Natural killer cell (primary cell): ENCODE results near the gene MTNR1B. TPM values are rescaled to one million over a fixed set of nuclear protein-coding genes. Genes with fewer than 3 reads are reported as not detected.

Source experiments
- ATAC-seq, 3 donors: fragments of 150-1000 bp in 2 of 3; fragments of 200-7000 bp in 1 of 3; cut with Tn5 transposase; 1 replicate in 1 of 3; 2 replicates in 2 of 3; pipeline ENCODE4 v1.10.0; 2021; ENCODE audit warnings: mild to moderate bottlenecking in 2 of 3, moderate library complexity in 2 of 3
- DNase-seq, 2 donors: peaks; one replicate each; pipeline versions ENCODE4 v3.0.0 to v3.0.0-alpha.2; 2013 to 2021; ENCODE audit warnings: mixed read lengths in 1 of 2
- H3K27ac ChIP-seq: one replicate; pipeline ENCODE4 v1.5.1; 2013; ENCODE audit warnings: mild to moderate bottlenecking, low read length
- H3K27me3 ChIP-seq: one replicate; pipeline ENCODE4 v1.6.1; 2013; ENCODE audit warnings: low read length; ENCODE audit not compliant: control insufficient read depth, insufficient read depth
- H3K36me3 ChIP-seq: one replicate; pipeline ENCODE4 v1.6.1; 2013; ENCODE audit warnings: low read length; ENCODE audit not compliant: control insufficient read depth, insufficient read depth
- H3K4me1 ChIP-seq: one replicate; pipeline ENCODE4 v1.6.1; 2013; ENCODE audit warnings: low read length; ENCODE audit not compliant: control insufficient read depth, insufficient read depth
- H3K4me3 ChIP-seq: one replicate; pipeline ENCODE4 v1.5.1; 2013; ENCODE audit warnings: low read length
- H3K9me3 ChIP-seq: one replicate; pipeline ENCODE4 v1.6.1; 2013; ENCODE audit warnings: low read length; ENCODE audit not compliant: control insufficient read depth, insufficient read depth
- H3K27ac Mint-ChIP-seq, 2 donors: one replicate each; pipeline ENCODE4 v1.8.0; 2022; ENCODE audit warnings: mild to moderate bottlenecking in 2 of 2, mixed read lengths in 2 of 2, moderate library complexity in 1 of 2
- H3K27me3 Mint-ChIP-seq, 2 donors: one replicate each; pipeline ENCODE4 v1.8.0; 2022; ENCODE audit warnings: low read depth in 2 of 2, mixed read lengths in 2 of 2
- H3K36me3 Mint-ChIP-seq: one replicate; pipeline ENCODE4 v1.8.0; 2022; ENCODE audit warnings: mixed read lengths
- H3K4me1 Mint-ChIP-seq, 2 donors: one replicate each; pipeline ENCODE4 v1.8.0; 2022; ENCODE audit warnings: mixed read lengths in 2 of 2
- H3K4me3 Mint-ChIP-seq: one replicate; pipeline ENCODE4 v1.8.0; 2022; ENCODE audit warnings: mild to moderate bottlenecking, moderate library complexity, mixed read lengths
- H3K9me3 Mint-ChIP-seq, 2 donors: one replicate each; pipeline ENCODE4 v1.8.0; 2022; ENCODE audit warnings: mixed read lengths in 2 of 2
- CTCF ChIP-seq: fragments of 200-600 bp; IDR thresholded peaks from one replicate; pipeline ENCODE4 v1.8.0; 2022; ENCODE audit warnings: antibody characterized with exemption
- WGBS: methylation state at CpG from one replicate; pipeline ENCODE4 v1.1.7; 2013; ENCODE audit warnings: missing lambda C conversion rate; ENCODE audit not compliant: insufficient coverage; 5-methylcytosine and 5-hydroxymethylcytosine counted together
- intact Hi-C: fragments of 100-400 bp; cut with micrococcal nuclease; formaldehyde crosslinking; loops from one replicate; pipeline ENCODE4 v1.14.2; 2022
- total RNA-seq, 4 donors: library from RNA; stranded (reverse); fragments of 120-200 nt in 1 of 4; gene quantifications; one replicate each; pipeline versions ENCODE4 v1.2.3 to v1.2.4, GENCODE V29; 2013 to 2022

MTNR1B gene
- total RNA-seq, 3 donors from 2014 or later (not counting 1 experiment from before 2014, with no cell fraction given) = not detected

DNA sequence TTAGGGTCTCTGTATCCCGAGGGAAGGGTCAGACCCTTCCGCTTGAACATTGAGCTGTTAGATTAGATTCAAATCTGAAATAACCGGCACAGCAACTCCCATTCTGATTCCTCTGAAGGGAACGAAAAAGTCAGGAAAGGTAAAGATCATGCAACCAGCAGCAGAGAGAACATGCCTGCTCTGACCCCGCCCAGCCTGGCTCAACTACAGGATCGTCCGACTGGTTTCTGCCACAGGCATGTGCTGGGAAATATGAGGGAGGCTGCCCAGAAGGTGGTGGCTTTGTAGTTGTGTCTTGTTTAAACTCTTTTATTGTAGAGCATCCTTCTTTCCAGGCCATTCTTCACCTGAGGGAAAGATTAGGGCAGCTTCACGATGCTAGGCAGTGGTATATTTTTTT, 5.0 kb upstream of the MTNR1B start:
- peaks cover 0 to 5% of the 10 kb centered on the region in 2 donors for H3K9me3 Mint-ChIP-seq
- 86% methylated on average over 8 of the region's 8 CpGs for WGBS
- intact Hi-C loops = no loop called here
- Histone ChIP-seq H3K9me3 (no peaks in the 10 kb centered on the region), H3K4me1 (no peaks in the 10 kb centered on the region), H3K27ac (no peak overlapping the region), H3K4me3 (no peak overlapping the region), H3K36me3 (no peaks in the 10 kb centered on the region), H3K27me3 (no peaks in the 10 kb centered on the region)
- no peak overlapping the region for H3K27ac Mint-ChIP-seq
- H3K4me1 Mint-ChIP-seq = no peaks in the 10 kb centered on the region
- peaks cover 0 to 4% of the 10 kb centered on the region in 2 donors for H3K27me3 Mint-ChIP-seq
- DNase-seq (no peak), ATAC-seq (no peak)
- no peaks in the 10 kb centered on the region for H3K36me3 Mint-ChIP-seq
- no peak for TF ChIP-seq CTCF
- no peak overlapping the region for H3K4me3 Mint-ChIP-seq

- Mint-ChIP-seq H3K4me3 (no peak overlapping the region), H3K36me3 (no peaks in the 10 kb centered on the region), H3K27me3 (peaks cover 0 to 9% of the 10 kb centered on the region in 2 donors), H3K27ac (no peak overlapping the region), H3K9me3 (peaks cover 0 to 5% of the 10 kb centered on the region in 2 donors), H3K4me1 (no peaks in the 10 kb centered on the region)
- no peak for DNase-seq
- Histone ChIP-seq H3K4me1 (no peaks in the 10 kb centered on the region), H3K4me3 (no peak overlapping the region), H3K9me3 (no peaks in the 10 kb centered on the region), H3K27ac (no peak overlapping the region), H3K36me3 (no peaks in the 10 kb centered on the region), H3K27me3 (no peaks in the 10 kb centered on the region)
- 65% methylated on average over 2 of the region's 2 CpGs for WGBS
- no peak for ATAC-seq
- intact Hi-C loops = no loop called here
- TF ChIP-seq CTCF = no peak
Measured at GRCh38 chr11:92965196-92965595, 4.3 kb upstream of the MTNR1B start.

DNA sequence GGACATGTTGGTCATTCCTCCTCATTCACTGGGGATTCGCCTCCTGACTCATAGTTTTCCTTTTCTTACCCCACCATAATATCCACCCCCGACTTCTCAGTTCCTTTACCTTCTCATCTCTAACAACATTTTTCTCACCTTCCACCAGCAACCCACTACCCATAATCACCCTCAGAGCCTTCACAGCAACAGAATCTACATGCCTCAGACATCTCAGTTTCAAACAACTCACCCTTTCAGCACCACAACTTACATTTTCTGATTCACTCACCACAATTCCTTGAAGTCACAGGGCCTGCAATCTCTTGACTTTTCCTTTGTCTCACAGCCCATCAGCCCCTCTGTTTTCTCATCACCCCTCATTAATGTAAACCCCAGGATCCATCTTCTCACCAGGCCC, 2.3 kb upstream of the MTNR1B start:
- Mint-ChIP-seq H3K4me1 (no peaks in the 10 kb centered on the region), H3K36me3 (no peaks in the 10 kb centered on the region), H3K27me3 (peaks cover 0 to 9% of the 10 kb centered on the region in 2 donors), H3K27ac (no peak overlapping the region), H3K4me3 (no peak overlapping the region), H3K9me3 (peaks cover 0 to 5% of the 10 kb centered on the region in 2 donors)
- Histone ChIP-seq H3K4me3 (no peak overlapping the region), H3K27me3 (no peaks in the 10 kb centered on the region), H3K4me1 (no peaks in the 10 kb centered on the region), H3K9me3 (no peaks in the 10 kb centered on the region), H3K36me3 (no peaks in the 10 kb centered on the region), H3K27ac (no peak overlapping the region)
- DNase-seq (no peak), ATAC-seq (no peak)
- intact Hi-C loops = no loop called here
- WGBS = 76% methylated on average over 2 of the region's 2 CpGs
- TF ChIP-seq CTCF = no peak

DNA sequence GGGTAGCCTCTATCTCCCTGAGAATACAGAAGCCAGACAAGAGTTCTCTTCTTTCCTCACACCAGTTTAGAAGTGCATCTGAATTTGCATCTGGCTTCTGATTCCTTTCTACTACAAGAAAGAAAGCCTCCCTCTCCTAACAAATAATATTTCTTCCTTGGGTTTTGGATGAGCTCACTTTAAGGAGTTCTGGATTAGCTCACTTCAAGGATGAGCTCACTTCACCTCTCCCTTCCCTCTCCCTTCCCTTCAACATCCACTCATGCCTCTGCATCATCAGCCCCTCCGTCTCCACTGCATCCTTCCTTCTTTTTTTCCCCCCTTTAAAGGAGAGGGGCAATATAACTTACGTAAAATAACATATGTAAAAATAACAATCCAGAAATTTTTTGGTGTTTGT, 1.6 kb upstream of the MTNR1B start:
- no peak overlapping the region for H3K27ac ChIP-seq
- H3K36me3 Mint-ChIP-seq = no peaks in the 10 kb centered on the region
- no peaks in the 10 kb centered on the region for H3K27me3 ChIP-seq
- DNase-seq (no peak), ATAC-seq (no peak)
- no peaks in the 10 kb centered on the region for H3K4me1 Mint-ChIP-seq
- H3K4me3 Mint-ChIP-seq = no peak overlapping the region
- H3K4me1 ChIP-seq = no peaks in the 10 kb centered on the region
- H3K9me3 Mint-ChIP-seq = peaks cover 0 to 7% of the 10 kb centered on the region in 2 donors
- 88% methylated on average over 1 of the region's 2 CpGs for WGBS
- H3K9me3 ChIP-seq = no peaks in the 10 kb centered on the region
- no peaks in the 10 kb centered on the region for H3K36me3 ChIP-seq
- TF ChIP-seq CTCF = no peak
- H3K27me3 Mint-ChIP-seq = peaks cover 0 to 9% of the 10 kb centered on the region in 2 donors
- no peak overlapping the region for H3K4me3 ChIP-seq
- no peak overlapping the region for H3K27ac Mint-ChIP-seq
- intact Hi-C loops = no loop called here
